ENCODE data around the gene SHROOM3. TPM values are rescaled to one million over a fixed set of nuclear protein-coding genes. Genes with fewer than 3 reads are reported as not detected.

The SHROOM3 gene
- total and polyA plus RNA-seq, 2 experiments from 2014 or later: 11.3 to 73.5 TPM

DNA sequence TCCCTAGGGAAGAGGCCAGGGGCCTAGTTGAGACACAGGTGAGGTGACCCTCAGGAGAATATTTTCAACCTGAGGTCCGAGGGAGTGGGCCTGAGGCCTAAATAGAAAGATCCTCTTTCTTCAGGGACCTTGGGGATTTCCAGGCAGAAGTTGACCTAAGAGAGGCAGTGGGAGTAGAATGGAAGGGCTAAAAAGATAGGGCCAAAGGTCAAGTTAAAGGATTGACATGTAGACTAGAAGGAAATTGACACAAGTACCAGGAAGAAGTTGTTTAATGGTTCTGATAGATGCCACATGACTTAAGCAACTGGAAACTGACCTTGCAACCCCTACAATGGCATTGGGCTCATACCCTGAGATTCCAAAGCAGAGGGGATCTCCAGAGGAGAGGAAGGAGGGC is 76.9 kb downstream of the SHROOM3 start (continued):
- no peak for TF ChIP-seq REST (IDR thresholded peaks at IDR 0.05; ENCODE audit: unreplicated experiment)
- TF ChIP-seq, protein P1, sequence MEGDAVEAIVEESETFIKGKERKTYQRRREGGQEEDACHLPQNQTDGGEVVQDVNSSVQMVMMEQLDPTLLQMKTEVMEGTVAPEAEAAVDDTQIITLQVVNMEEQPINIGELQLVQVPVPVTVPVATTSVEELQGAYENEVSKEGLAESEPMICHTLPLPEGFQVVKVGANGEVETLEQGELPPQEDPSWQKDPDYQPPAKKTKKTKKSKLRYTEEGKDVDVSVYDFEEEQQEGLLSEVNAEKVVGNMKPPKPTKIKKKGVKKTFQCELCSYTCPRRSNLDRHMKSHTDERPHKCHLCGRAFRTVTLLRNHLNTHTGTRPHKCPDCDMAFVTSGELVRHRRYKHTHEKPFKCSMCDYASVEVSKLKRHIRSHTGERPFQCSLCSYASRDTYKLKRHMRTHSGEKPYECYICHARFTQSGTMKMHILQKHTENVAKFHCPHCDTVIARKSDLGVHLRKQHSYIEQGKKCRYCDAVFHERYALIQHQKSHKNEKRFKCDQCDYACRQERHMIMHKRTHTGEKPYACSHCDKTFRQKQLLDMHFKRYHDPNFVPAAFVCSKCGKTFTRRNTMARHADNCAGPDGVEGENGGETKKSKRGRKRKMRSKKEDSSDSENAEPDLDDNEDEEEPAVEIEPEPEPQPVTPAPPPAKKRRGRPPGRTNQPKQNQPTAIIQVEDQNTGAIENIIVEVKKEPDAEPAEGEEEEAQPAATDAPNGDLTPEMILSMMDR (conservative IDR thresholded peaks at IDR 0.05; ENCODE audit: low read depth in 2 of 2): no peak
- TF ChIP-seq ETS1 (IDR thresholded peaks at IDR 0.05): no peak
- no peak for TF ChIP-seq ZNF331 (CRISPR knock-in tag; IDR thresholded peaks at IDR 0.05; ENCODE audit: low read depth)

GRCh38 chr4:76513482-76513881 is 78.5 kb downstream of the SHROOM3 start:
- no peaks in the 10 kb centered on the region for H3K27me3 ChIP-seq (ENCODE audit: insufficient read depth)
- H3K36me3 ChIP-seq (ENCODE audit: insufficient read depth): 0 out of 2 replicates have a peak, but pooled peaks cover 5% of the 10 kb centered on the region
- H3K4me3 ChIP-seq: no peak overlapping the region
- no peaks in the 10 kb centered on the region for H3F3A ChIP-seq (replicated peaks; ENCODE audit: low read depth)
- ATAC-seq (no peak), DNase-seq (ENCODE audit: low spot score) (no peak)
- peaks cover 9% of the 10 kb centered on the region; the same call in 1 of the 2 replicates for H3K4me1 ChIP-seq (ENCODE audit: insufficient read depth)
- no peak overlapping the region for H2AFZ ChIP-seq
- H3K27ac ChIP-seq (ENCODE audit: low read depth): no peak overlapping the region
- Mint-ChIP-seq H3K4me3 (no peak overlapping the region), H3K4me1 (peaks cover 12% of the 10 kb centered on the region), H3K36me3 (ENCODE audit: low read depth) (peaks cover 9% of the 10 kb centered on the region; the same call in 2 of the 3 replicates), H3K9me3 (peaks cover 11% of the 10 kb centered on the region; the same call in 2 of the 3 replicates), H3K27me3 (ENCODE audit: insufficient read depth, low read depth, poor library complexity) (peaks cover 7% of the 10 kb centered on the region), H3K27ac (no peak overlapping the region)
- no peaks in the 10 kb centered on the region for H3K9me2 ChIP-seq (ENCODE audit: insufficient read depth)
- no peak overlapping the region for H3K4me2 ChIP-seq
- no peaks in the 10 kb centered on the region for H3K79me2 ChIP-seq (replicated peaks; ENCODE audit: insufficient read depth)
- H4K20me1 ChIP-seq (replicated peaks; ENCODE audit: insufficient read depth): no peaks in the 10 kb centered on the region
- TF ChIP-seq STAT1 (IDR thresholded peaks at IDR 0.05; ENCODE audit: unreplicated experiment) (no peak), EZH2 (IDR thresholded peaks at IDR 0.05; ENCODE audit: low read depth, unreplicated experiment) (no peak), CREB1 (CRISPR knock-in tag; IDR thresholded peaks at IDR 0.05; ENCODE audit: low read depth) (no peak), ZNF114 (CRISPR knock-in tag; IDR thresholded peaks at IDR 0.05) (no peak), EZH2phosphoT487 (IDR thresholded peaks at IDR 0.05; ENCODE audit: unreplicated experiment) (no peak), ZNF462 (CRISPR knock-in tag; IDR thresholded peaks at IDR 0.05) (no peak)
- TF ChIP-seq, protein P1 (conservative IDR thresholded peaks at IDR 0.05; ENCODE audit: low read depth in 2 of 2): no peak

Measured in GM23338 (cell line).